ENCODE measurements around the gene OPCML.

OPCML gene

GRCh38 chr11:132447761-132448160 lies 1084.5 kb downstream of the OPCML start:
- Histone ChIP-seq H3K9me2 (replicated peaks; ENCODE audit: insufficient read depth, low read length) (no peaks in the 10 kb centered on the region), H3F3A (ENCODE audit: insufficient read depth, low read length) (no peaks in the 10 kb centered on the region), H2AFZ (ENCODE audit: low read length) (no peak overlapping the region), H3K9me3 (replicated peaks; ENCODE audit: insufficient read depth, low read length) (no peaks in the 10 kb centered on the region), H3K27ac (ENCODE audit: low read length) (no peak overlapping the region), H3K4me2 (ENCODE audit: low read depth, low read length) (no peak overlapping the region), H3K27me3 (replicated peaks; ENCODE audit: insufficient read depth, low read length) (no peaks in the 10 kb centered on the region), H3K4me3 (ENCODE audit: low read length) (no peak overlapping the region), H3K4me1 (ENCODE audit: low read length) (no peaks in the 10 kb centered on the region), H4K20me1 (ENCODE audit: insufficient read depth, low read length) (no peaks in the 10 kb centered on the region), H3K79me2 (ENCODE audit: low read length) (no peaks in the 10 kb centered on the region), H3K36me3 (replicated peaks; ENCODE audit: insufficient read depth, low read length) (no peaks in the 10 kb centered on the region), H3K9ac (ENCODE audit: low read length) (no peak overlapping the region)
- TF ChIP-seq EZH2 (optimal IDR thresholded peaks at IDR 0.05; ENCODE audit: low read depth, low read length) (no peak), EZH2phosphoT487 (IDR thresholded peaks at IDR 0.05; ENCODE audit: low read length) (no peak), CTCF (IDR thresholded peaks at IDR 0.05; ENCODE audit: low read length) (no peak)
- no peak for DNase-seq

GRCh38 chr11:132445859-132446291 lies 1086.4 kb downstream of the OPCML start:
- Histone ChIP-seq H3K9me2 (replicated peaks; ENCODE audit: insufficient read depth, low read length) (no peaks in the 10 kb centered on the region), H3K27ac (ENCODE audit: low read length) (no peak overlapping the region), H3K79me2 (ENCODE audit: low read length) (no peaks in the 10 kb centered on the region), H3K4me1 (ENCODE audit: low read length) (no peaks in the 10 kb centered on the region), H4K20me1 (ENCODE audit: insufficient read depth, low read length) (no peaks in the 10 kb centered on the region), H2AFZ (ENCODE audit: low read length) (no peak overlapping the region), H3K4me3 (ENCODE audit: low read length) (no peak overlapping the region), H3K9ac (ENCODE audit: low read length) (no peak overlapping the region), H3K4me2 (ENCODE audit: low read depth, low read length) (no peak overlapping the region), H3F3A (ENCODE audit: insufficient read depth, low read length) (no peaks in the 10 kb centered on the region), H3K9me3 (replicated peaks; ENCODE audit: insufficient read depth, low read length) (no peaks in the 10 kb centered on the region), H3K27me3 (replicated peaks; ENCODE audit: insufficient read depth, low read length) (no peaks in the 10 kb centered on the region), H3K36me3 (replicated peaks; ENCODE audit: insufficient read depth, low read length) (no peaks in the 10 kb centered on the region)
- TF ChIP-seq EZH2phosphoT487 (IDR thresholded peaks at IDR 0.05; ENCODE audit: low read length) (no peak), CTCF (IDR thresholded peaks at IDR 0.05; ENCODE audit: low read length) (no peak), EZH2 (optimal IDR thresholded peaks at IDR 0.05; ENCODE audit: low read depth, low read length) (no peak)
- no peak for DNase-seq

GRCh38 chr11:132444911-132445310 lies 1087.4 kb downstream of the OPCML start:
- H3F3A ChIP-seq (ENCODE audit: insufficient read depth, low read length), result no peaks in the 10 kb centered on the region

More at GRCh38 chr11:132444911-132445310, 1087.4 kb downstream of the OPCML start:
- Histone ChIP-seq H3K4me3 (ENCODE audit: low read length) (no peak overlapping the region), H3K9me3 (replicated peaks; ENCODE audit: insufficient read depth, low read length) (no peaks in the 10 kb centered on the region), H4K20me1 (ENCODE audit: insufficient read depth, low read length) (no peaks in the 10 kb centered on the region), H3K9ac (ENCODE audit: low read length) (no peak overlapping the region), H3K4me2 (ENCODE audit: low read depth, low read length) (no peak overlapping the region), H3K4me1 (ENCODE audit: low read length) (no peaks in the 10 kb centered on the region), H3K27ac (ENCODE audit: low read length) (no peak overlapping the region), H3K9me2 (replicated peaks; ENCODE audit: insufficient read depth, low read length) (no peaks in the 10 kb centered on the region), H3K79me2 (ENCODE audit: low read length) (no peaks in the 10 kb centered on the region), H2AFZ (ENCODE audit: low read length) (no peak overlapping the region), H3K36me3 (replicated peaks; ENCODE audit: insufficient read depth, low read length) (no peaks in the 10 kb centered on the region), H3K27me3 (replicated peaks; ENCODE audit: insufficient read depth, low read length) (no peaks in the 10 kb centered on the region)
- DNase-seq, result no peak
- TF ChIP-seq EZH2 (optimal IDR thresholded peaks at IDR 0.05; ENCODE audit: low read depth, low read length) (no peak), EZH2phosphoT487 (IDR thresholded peaks at IDR 0.05; ENCODE audit: low read length) (no peak), CTCF (IDR thresholded peaks at IDR 0.05; ENCODE audit: low read length) (no peak)
